ENCODE measurements around the gene TTC7B. TPM values are rescaled to one million over a fixed set of nuclear protein-coding genes. Genes with fewer than 3 reads are reported as not detected.

Gene TTC7B
- total RNA-seq, 2 experiments from 2014 or later = 5.6 to 7.8 TPM

GRCh38 chr14:90612801-90613200 is 203.4 kb downstream of the TTC7B start:
- TF ChIP-seq CTCF (IDR thresholded peaks at IDR 0.05) = no peak
- no peaks in the 10 kb centered on the region for H3K9me3 Mint-ChIP-seq
- no peak overlapping the region for H3K27ac Mint-ChIP-seq
- H3K36me3 Mint-ChIP-seq (ENCODE audit: low read depth) = no peaks in the 10 kb centered on the region
- POLR2A ChIA-PET = no interaction called here
- ATAC-seq = no peak
- CTCF ChIA-PET = no interaction called here
- intact Hi-C loops (cut with micrococcal nuclease) = no loop called here
- H3K27me3 Mint-ChIP-seq = no peaks in the 10 kb centered on the region
- DNase-seq = no peak
- H3K4me1 Mint-ChIP-seq (ENCODE audit: low read depth) = no peaks in the 10 kb centered on the region
- H3K4me3 Mint-ChIP-seq = no peak overlapping the region

DNA sequence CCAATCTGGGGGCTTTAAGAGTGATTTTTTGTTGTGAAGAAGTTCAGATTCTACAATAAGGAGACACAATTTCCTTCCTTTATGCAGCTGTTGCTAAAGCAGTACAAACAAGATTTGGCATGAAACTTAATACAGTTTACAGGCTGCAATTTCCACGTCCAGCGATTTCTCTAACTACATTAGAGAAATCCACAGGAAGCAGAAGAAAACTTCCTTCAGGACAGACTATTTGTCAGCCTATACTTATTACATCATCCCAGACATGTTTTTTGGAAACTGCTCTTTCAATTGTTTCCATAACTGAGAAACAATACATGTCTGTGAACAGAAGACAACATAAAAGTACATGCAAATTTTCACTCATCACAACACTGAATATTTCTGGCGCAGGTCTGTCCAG is 204.3 kb downstream of the TTC7B start:
- Mint-ChIP-seq H3K4me1 (ENCODE audit: low read depth) (no peaks in the 10 kb centered on the region), H3K9me3 (no peaks in the 10 kb centered on the region), H3K4me3 (no peak overlapping the region), H3K27me3 (no peaks in the 10 kb centered on the region), H3K27ac (no peak overlapping the region), H3K36me3 (ENCODE audit: low read depth) (no peaks in the 10 kb centered on the region)
- intact Hi-C loops (cut with micrococcal nuclease) = no loop called here
- ATAC-seq (no peak), DNase-seq (no peak)
- ChIA-PET CTCF (no interaction called here), POLR2A (no interaction called here)
- TF ChIP-seq CTCF (IDR thresholded peaks at IDR 0.05) = no peak

DNA sequence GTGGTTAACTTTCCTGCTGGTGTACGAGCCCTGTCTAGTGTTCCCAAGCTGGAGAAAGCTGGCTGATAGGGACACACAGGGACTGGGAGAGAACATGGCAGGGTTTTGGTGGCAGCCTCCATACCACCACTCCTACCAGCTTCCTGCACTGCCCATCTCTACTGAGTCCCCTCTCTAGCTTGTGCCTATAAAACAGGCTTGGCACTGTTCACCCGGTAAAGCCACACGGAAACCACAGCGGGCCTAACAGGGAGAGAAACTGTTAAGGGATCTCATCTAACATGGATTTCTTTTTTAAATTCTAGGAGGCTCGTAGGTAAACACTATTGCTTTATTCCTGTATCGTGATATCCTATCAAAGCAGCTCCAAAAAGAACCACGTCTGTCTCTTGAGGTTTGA is 204.7 kb downstream of the TTC7B start:
- POLR2A ChIA-PET = no interaction called here
- intact Hi-C loops (cut with micrococcal nuclease) = no loop called here
- Mint-ChIP-seq H3K4me1 (ENCODE audit: low read depth) (no peaks in the 10 kb centered on the region), H3K27ac (no peak overlapping the region), H3K27me3 (no peaks in the 10 kb centered on the region), H3K9me3 (no peaks in the 10 kb centered on the region), H3K4me3 (no peak overlapping the region), H3K36me3 (ENCODE audit: low read depth) (no peaks in the 10 kb centered on the region)
- CTCF ChIA-PET = interaction anchor here (1.6 kb wide), 1 partner anchor 86 kb away, joined by 6 read pairs; no protein-coding TSS in a partner anchor
- TF ChIP-seq CTCF (IDR thresholded peaks at IDR 0.05) = no peak
- DNase-seq = no peak
- no peak for ATAC-seq

DNA sequence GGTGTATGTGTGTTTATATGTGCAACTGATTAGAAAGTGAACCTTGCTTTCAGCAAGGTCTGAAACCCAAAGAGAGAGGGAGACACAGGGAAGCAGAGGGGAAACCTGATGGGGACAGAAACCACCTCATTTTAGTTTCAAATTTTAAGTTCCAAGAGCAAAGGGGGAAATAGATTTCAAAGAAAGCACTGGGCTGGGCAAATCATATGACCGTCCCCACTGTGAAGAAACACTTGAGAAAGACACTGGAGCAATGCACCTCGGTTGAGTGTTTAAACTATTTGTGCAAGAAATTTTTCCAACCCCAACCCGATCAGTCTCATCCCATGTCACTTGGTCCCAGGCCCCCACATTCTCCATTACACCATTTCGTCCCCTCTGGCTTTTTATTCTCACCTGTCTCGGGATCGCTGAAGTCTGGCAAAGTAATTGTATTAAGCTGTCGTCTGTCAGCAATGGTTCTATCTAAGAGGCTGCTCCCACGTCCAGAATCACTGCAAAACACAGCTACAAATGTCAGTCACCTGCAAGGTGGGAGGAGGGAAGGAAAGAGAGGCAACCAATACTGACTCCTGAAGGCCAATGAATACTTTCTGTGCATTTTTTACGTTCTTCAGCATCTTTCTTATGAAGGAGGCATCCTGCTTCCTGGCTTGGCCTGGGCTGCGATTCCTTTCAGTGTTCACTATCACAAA is 205.7 kb downstream of the TTC7B start:
- no peak for TF ChIP-seq CTCF (IDR thresholded peaks at IDR 0.05)
- H3K27ac Mint-ChIP-seq = no peak overlapping the region
- H3K36me3 Mint-ChIP-seq (ENCODE audit: low read depth) = no peaks in the 10 kb centered on the region

GRCh38 chr14:90609376-90609775 is 206.9 kb downstream of the TTC7B start:
- CTCF ChIA-PET = no interaction called here
- Mint-ChIP-seq H3K27me3 (peaks cover 4% of the 10 kb centered on the region), H3K27ac (no peak overlapping the region), H3K36me3 (ENCODE audit: low read depth) (no peaks in the 10 kb centered on the region), H3K4me3 (no peak overlapping the region), H3K9me3 (no peaks in the 10 kb centered on the region), H3K4me1 (ENCODE audit: low read depth) (no peaks in the 10 kb centered on the region)
- DNase-seq (no peak), ATAC-seq (no peak)
- POLR2A ChIA-PET = no interaction called here
- no peak for TF ChIP-seq CTCF (IDR thresholded peaks at IDR 0.05)
- intact Hi-C loops (cut with micrococcal nuclease) = no loop called here

More for the DNA sequence above, 205.7 kb downstream of the TTC7B start:
- DNase-seq (no peak), ATAC-seq (no peak)
- intact Hi-C loops (cut with micrococcal nuclease) = no loop called here
- ChIA-PET CTCF (interaction anchor here (1.6 kb wide), 1 partner anchor 87 kb away, joined by 6 read pairs; no protein-coding TSS in a partner anchor), POLR2A (interaction anchor here (0.5 kb wide), 1 partner anchor 275 kb away, joined by 3 read pairs; no protein-coding TSS in a partner anchor)
- no peaks in the 10 kb centered on the region for H3K9me3 Mint-ChIP-seq
- H3K4me3 Mint-ChIP-seq = no peak overlapping the region
- no peaks in the 10 kb centered on the region for H3K4me1 Mint-ChIP-seq (ENCODE audit: low read depth)
- peaks cover 4% of the 10 kb centered on the region for H3K27me3 Mint-ChIP-seq

Data from activated CD8-positive, alpha-beta T cell treated with anti-CD3 and anti-CD28 coated beads for 36 hours (primary cell).